Tibial nerve (tissue), 4 donors: ENCODE measurements around the gene KLC4.

Experiments used
- CTCF ChIP-seq, 5 experiments: fragments of 200-600 bp in 3 of 5; fragments of 450-650 bp in 2 of 5; sonication (generic) in 3 of 5; IDR thresholded peaks; one replicate each; pipeline ENCODE4 v1.5.1; 2016 to 2019; ENCODE audit warnings: antibody characterized with exemption in 5 of 5, mild to moderate bottlenecking in 3 of 5, moderate library complexity in 2 of 5
- EP300 ChIP-seq, 2 donors: sonication (generic); formaldehyde crosslinking; IDR thresholded peaks; one replicate each; pipeline ENCODE4 v1.6.1; 2017; ENCODE audit warnings: antibody characterized with exemption in 2 of 2, mild to moderate bottlenecking in 1 of 2

- TF ChIP-seq CTCF (IDR thresholded peaks at IDR 0.05) = no peak
- TF ChIP-seq EP300 (IDR thresholded peaks at IDR 0.05) = no peak
Measured at GRCh38 chr6:43062818-43063217, 3.4 kb downstream of the KLC4 start.
